Lower leg skin (tissue), 3 donors: Measurements from ENCODE around the gene PICALM.

ENCODE experiments used
- POLR2A ChIP-seq, 2 donors: fragments of 450-650 bp; IDR thresholded peaks; one replicate each; pipeline ENCODE4 v1.6.1; 2016 to 2017; ENCODE audit warnings: antibody characterized with exemption in 2 of 2, mild to moderate bottlenecking in 1 of 2, moderate library complexity in 1 of 2
- TF ChIP-seq, protein P1 (sequence below), 3 donors: fragments of 450-650 bp; IDR thresholded peaks; one replicate each; pipeline ENCODE4 v1.5.1; 2016; ENCODE audit warnings: antibody characterized with exemption in 3 of 3, mild to moderate bottlenecking in 3 of 3, moderate library complexity in 2 of 3

DNA sequence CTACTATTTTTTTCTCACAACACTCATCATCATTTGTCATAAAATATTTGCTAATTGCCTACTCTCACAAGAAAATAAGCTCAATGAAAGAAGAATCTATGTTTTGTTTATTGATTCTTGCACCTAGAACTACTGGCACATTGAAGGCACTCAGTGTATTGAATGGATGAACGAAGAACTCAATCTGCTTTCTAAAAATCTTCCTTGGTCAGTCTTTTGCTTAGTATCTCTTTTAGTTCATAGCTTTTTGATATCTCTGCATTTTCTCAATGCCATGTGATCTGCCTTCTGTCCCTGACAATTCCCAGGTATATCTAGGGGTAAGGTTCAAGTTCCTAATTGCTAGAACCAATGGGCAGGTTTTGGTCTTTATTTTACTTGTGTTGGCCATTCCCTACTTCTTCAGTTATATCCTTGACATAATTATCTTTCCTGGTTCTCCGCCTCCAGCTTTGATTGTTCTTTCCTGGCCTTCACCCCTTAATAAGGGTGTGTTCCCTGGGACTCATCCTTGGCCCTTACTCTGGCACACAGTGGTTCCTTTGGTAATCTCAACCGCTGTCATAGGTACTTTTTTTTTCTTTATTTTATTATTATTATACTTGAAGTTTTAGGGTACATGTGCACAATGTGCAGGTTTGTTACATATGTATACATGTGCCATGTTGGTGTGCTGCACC lies 117.3 kb downstream of the PICALM start:
- TF ChIP-seq, protein P1, sequence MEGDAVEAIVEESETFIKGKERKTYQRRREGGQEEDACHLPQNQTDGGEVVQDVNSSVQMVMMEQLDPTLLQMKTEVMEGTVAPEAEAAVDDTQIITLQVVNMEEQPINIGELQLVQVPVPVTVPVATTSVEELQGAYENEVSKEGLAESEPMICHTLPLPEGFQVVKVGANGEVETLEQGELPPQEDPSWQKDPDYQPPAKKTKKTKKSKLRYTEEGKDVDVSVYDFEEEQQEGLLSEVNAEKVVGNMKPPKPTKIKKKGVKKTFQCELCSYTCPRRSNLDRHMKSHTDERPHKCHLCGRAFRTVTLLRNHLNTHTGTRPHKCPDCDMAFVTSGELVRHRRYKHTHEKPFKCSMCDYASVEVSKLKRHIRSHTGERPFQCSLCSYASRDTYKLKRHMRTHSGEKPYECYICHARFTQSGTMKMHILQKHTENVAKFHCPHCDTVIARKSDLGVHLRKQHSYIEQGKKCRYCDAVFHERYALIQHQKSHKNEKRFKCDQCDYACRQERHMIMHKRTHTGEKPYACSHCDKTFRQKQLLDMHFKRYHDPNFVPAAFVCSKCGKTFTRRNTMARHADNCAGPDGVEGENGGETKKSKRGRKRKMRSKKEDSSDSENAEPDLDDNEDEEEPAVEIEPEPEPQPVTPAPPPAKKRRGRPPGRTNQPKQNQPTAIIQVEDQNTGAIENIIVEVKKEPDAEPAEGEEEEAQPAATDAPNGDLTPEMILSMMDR (IDR thresholded peaks at IDR 0.05): no peak
- no peak for TF ChIP-seq POLR2A (IDR thresholded peaks at IDR 0.05)
